A549 (cell line): Measurements from ENCODE around the gene ZBTB49.

ENCODE experiments used
- CHD4 ChIP-seq: fragments of 200-600 bp; sonication (generic); IDR thresholded peaks from 2 replicates; pipeline ENCODE4 v1.6.1; 2016; ENCODE audit warnings: antibody characterized with exemption, mild to moderate bottlenecking, borderline replicate concordance
- JUN ChIP-seq, 2 experiments: fragments of >200 bp; sonication (Bioruptor Twin); formaldehyde crosslinking; IDR thresholded peaks; 2 replicates in 1 of 2; 3 replicates in 1 of 2; pipeline ENCODE4 v1.6.1; 2016 to 2017
- ZNF302 ChIP-seq: fragments of 250-450 bp; sonication (Bioruptor Pico); IDR thresholded peaks from 2 replicates; pipeline ENCODE4 v1.9.0; 2021; ENCODE audit warnings: inconsistent platforms, mild to moderate bottlenecking, moderate library complexity

DNA sequence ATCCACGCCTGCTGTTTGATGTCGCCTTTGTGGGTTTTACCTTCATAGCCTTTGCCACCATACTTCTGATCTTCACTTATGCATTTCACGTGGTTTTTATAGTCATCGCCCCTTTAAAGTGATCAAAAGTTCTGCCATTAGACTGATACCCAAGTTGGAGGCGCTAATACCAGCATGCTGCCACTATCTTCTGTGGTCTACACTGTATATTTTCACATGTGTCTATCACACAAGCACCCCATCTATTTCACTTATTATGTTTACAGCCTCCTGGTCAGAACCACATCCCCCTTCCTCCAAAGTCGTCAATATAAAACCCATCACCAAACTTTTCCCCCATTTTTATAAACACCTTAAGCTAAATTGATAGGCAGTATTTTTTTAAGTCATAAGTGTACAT is 8.3 kb upstream of the ZBTB49 start:
- TF ChIP-seq CHD4 = no peak
- TF ChIP-seq JUN (IDR thresholded peaks at IDR 0.05) = no peak
- TF ChIP-seq ZNF302 (CRISPR knock-in tag) = no peak
